Measurements from ENCODE around the gene DUSP18.
"Not testable (repeated sequence)": the region's sequence is repeated elsewhere in the genome, so short reads cannot be mapped to it uniquely, and the experiment has no call there.

Gene DUSP18

GRCh38 chr22:30680991-30681770, 13.5 kb upstream of the DUSP18 start:
- FAIRE-seq (no peak), DNase-seq (ENCODE audit: extremely low spot score, insufficient read length, low read depth) (no peak)

- not testable (repeated sequence) for FAIRE-seq; DNase-seq (ENCODE audit: extremely low spot score, insufficient read length, low read depth)
Observed at GRCh38 chr22:30679895-30680690, 12.4 kb upstream of the DUSP18 start.

GRCh38 chr22:30676565-30676964, 8.9 kb upstream of the DUSP18 start:
- not testable (repeated sequence) for DNase-seq (ENCODE audit: extremely low spot score, insufficient read length, low read depth); FAIRE-seq

GRCh38 chr22:30675436-30675835, 7.8 kb upstream of the DUSP18 start:
- FAIRE-seq (no peak), DNase-seq (ENCODE audit: extremely low spot score, insufficient read length, low read depth) (no peak)

- DNase-seq (ENCODE audit: extremely low spot score, insufficient read length, low read depth) (no peak), FAIRE-seq (no peak)
Observed at GRCh38 chr22:30674482-30674881, 6.8 kb upstream of the DUSP18 start.

GRCh38 chr22:30673136-30673535, 5.5 kb upstream of the DUSP18 start:
- no peak for FAIRE-seq
- DNase-seq (ENCODE audit: extremely low spot score, insufficient read length, low read depth) = no peak

GRCh38 chr22:30671071-30671470, 3.4 kb upstream of the DUSP18 start:
- DNase-seq (ENCODE audit: extremely low spot score, insufficient read length, low read depth) = no peak
- FAIRE-seq = no peak

- FAIRE-seq (no peak), DNase-seq (ENCODE audit: extremely low spot score, insufficient read length, low read depth) (no peak)
Observed at GRCh38 chr22:30668386-30668710, 673 bp upstream of the DUSP18 start.

- DNase-seq (ENCODE audit: extremely low spot score, insufficient read length, low read depth) (no peak), FAIRE-seq (no peak)
Observed at GRCh38 chr22:30667107-30667493, 575 bp downstream of the DUSP18 start.

- FAIRE-seq = no peak
- DNase-seq (ENCODE audit: extremely low spot score, insufficient read length, low read depth) = no peak
Observed at GRCh38 chr22:30665786-30666185, 1.9 kb downstream of the DUSP18 start.

- FAIRE-seq = no peak
- DNase-seq (ENCODE audit: extremely low spot score, insufficient read length, low read depth) = no peak
Observed at GRCh38 chr22:30665266-30665665, 2.4 kb downstream of the DUSP18 start.

- DNase-seq (ENCODE audit: extremely low spot score, insufficient read length, low read depth) (no peak), FAIRE-seq (no peak)
Observed at GRCh38 chr22:30664798-30665197, 2.9 kb downstream of the DUSP18 start.

- FAIRE-seq = no peak
- DNase-seq (ENCODE audit: extremely low spot score, insufficient read length, low read depth) = no peak
Observed at GRCh38 chr22:30662040-30662439, 5.6 kb downstream of the DUSP18 start.

GRCh38 chr22:30655532-30655931, 12.1 kb downstream of the DUSP18 start:
- FAIRE-seq (no peak), DNase-seq (ENCODE audit: extremely low spot score, insufficient read length, low read depth) (no peak)

- DNase-seq (ENCODE audit: extremely low spot score, insufficient read length, low read depth) (no peak), FAIRE-seq (no peak)
Observed at GRCh38 chr22:30654361-30654760, 13.3 kb downstream of the DUSP18 start.

- FAIRE-seq (no peak), DNase-seq (ENCODE audit: extremely low spot score, insufficient read length, low read depth) (no peak)
Observed at GRCh38 chr22:30652852-30653251, 14.8 kb downstream of the DUSP18 start.

GRCh38 chr22:30650508-30651116, 17.1 kb downstream of the DUSP18 start:
- DNase-seq (ENCODE audit: extremely low spot score, insufficient read length, low read depth) (no peak), FAIRE-seq (no peak)

- FAIRE-seq = no peak
- DNase-seq (ENCODE audit: extremely low spot score, insufficient read length, low read depth) = no peak
Observed at GRCh38 chr22:30649430-30650007, 18.2 kb downstream of the DUSP18 start.

GRCh38 chr22:30648825-30649224, 18.9 kb downstream of the DUSP18 start:
- FAIRE-seq (no peak), DNase-seq (ENCODE audit: extremely low spot score, insufficient read length, low read depth) (no peak)

GRCh38 chr22:30647536-30647935, 20.1 kb downstream of the DUSP18 start:
- FAIRE-seq = no peak

More at GRCh38 chr22:30647536-30647935, 20.1 kb downstream of the DUSP18 start:
- DNase-seq (ENCODE audit: extremely low spot score, insufficient read length, low read depth) = no peak
